ENCODE results near the gene CHRNE.

- TF ChIP-seq CTCF (IDR thresholded peaks at IDR 0.05) (no peak), POLR2A (IDR thresholded peaks at IDR 0.05) (no peak)
These were observed 7.8 kb downstream of the CHRNE start for GRCh38 chr17:4895121-4895520.

Data from lower leg skin (tissue), 3 donors.